ENCODE data around the gene SYT11.

DNA sequence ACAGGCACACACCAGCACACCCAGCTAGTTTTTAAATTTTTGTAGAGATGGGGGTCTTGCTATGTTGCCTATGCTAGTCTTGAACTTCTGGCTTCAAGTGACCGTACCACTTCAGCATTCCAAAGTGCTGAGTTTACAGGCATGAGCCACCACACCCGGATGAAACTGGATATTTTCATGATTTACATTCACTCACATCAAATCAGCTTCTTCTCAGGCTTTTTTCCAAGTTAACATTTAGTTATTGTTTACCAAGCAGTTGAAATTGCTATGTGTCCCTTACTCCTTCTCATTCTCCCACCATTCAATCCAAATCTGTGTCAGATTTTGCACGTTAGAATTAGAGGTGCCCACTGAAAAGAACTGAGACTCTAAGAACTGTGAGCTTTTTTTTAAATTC lies 33.4 kb downstream of the SYT11 start:
- no peak for TF ChIP-seq POLR2A (IDR thresholded peaks at IDR 0.05; ENCODE audit: low read length)
- TF ChIP-seq CHD2 (IDR thresholded peaks at IDR 0.05; ENCODE audit: low read length, partially characterized antibody): no peak
- TF ChIP-seq, protein P1, sequence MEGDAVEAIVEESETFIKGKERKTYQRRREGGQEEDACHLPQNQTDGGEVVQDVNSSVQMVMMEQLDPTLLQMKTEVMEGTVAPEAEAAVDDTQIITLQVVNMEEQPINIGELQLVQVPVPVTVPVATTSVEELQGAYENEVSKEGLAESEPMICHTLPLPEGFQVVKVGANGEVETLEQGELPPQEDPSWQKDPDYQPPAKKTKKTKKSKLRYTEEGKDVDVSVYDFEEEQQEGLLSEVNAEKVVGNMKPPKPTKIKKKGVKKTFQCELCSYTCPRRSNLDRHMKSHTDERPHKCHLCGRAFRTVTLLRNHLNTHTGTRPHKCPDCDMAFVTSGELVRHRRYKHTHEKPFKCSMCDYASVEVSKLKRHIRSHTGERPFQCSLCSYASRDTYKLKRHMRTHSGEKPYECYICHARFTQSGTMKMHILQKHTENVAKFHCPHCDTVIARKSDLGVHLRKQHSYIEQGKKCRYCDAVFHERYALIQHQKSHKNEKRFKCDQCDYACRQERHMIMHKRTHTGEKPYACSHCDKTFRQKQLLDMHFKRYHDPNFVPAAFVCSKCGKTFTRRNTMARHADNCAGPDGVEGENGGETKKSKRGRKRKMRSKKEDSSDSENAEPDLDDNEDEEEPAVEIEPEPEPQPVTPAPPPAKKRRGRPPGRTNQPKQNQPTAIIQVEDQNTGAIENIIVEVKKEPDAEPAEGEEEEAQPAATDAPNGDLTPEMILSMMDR (IDR thresholded peaks at IDR 0.05): no peak

All from A549 (cell line).